ENCODE results near the gene PTPRK.

DNA sequence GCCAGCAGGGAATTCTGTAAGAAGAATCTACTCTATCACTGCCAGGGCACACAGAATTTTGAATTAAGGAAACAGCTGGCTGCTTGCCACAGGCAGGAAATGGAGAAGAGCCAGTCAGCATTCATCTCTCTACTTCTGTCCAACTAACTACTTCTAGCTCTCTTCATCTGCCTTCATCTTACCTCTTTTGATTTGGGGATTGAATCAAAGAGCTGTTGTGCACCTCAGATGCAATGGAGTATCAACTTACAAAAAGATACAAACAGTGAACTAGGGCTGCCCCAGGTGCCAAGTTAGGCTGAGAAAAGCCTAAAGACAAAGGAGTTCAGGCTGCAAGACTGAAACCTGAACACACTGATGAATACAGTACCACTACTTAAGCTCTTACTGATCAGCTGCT is 82.0 kb downstream of the PTPRK start:
- TF ChIP-seq, protein P1, sequence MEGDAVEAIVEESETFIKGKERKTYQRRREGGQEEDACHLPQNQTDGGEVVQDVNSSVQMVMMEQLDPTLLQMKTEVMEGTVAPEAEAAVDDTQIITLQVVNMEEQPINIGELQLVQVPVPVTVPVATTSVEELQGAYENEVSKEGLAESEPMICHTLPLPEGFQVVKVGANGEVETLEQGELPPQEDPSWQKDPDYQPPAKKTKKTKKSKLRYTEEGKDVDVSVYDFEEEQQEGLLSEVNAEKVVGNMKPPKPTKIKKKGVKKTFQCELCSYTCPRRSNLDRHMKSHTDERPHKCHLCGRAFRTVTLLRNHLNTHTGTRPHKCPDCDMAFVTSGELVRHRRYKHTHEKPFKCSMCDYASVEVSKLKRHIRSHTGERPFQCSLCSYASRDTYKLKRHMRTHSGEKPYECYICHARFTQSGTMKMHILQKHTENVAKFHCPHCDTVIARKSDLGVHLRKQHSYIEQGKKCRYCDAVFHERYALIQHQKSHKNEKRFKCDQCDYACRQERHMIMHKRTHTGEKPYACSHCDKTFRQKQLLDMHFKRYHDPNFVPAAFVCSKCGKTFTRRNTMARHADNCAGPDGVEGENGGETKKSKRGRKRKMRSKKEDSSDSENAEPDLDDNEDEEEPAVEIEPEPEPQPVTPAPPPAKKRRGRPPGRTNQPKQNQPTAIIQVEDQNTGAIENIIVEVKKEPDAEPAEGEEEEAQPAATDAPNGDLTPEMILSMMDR (IDR thresholded peaks at IDR 0.05; ENCODE audit: low read length), result no peak
- no peak for TF ChIP-seq EZH2 (IDR thresholded peaks at IDR 0.05; ENCODE audit: borderline replicate concordance, low read length)
